Measurements from ENCODE around the gene VPS37D. TPM values are rescaled to one million over a fixed set of nuclear protein-coding genes. Genes with fewer than 3 reads are reported as not detected.

The VPS37D gene
- total and polyA plus RNA-seq, 8 donors, result 0.89 to 10.1 (median 7.8) TPM

GRCh38 chr7:73704640-73705550, 37.3 kb downstream of the VPS37D start:
- Histone ChIP-seq H3K36me3 (peaks cover 0 to 32% of the 10 kb centered on the region in 2 donors), H3K27me3 (peaks cover 0 to 44% of the 10 kb centered on the region in 2 donors), H3K27ac (no peak overlapping the region), H3K4me1 (peaks cover 2 to 9% of the 10 kb centered on the region in 2 donors), H3K4me3 (no peak overlapping the region), H3K9me3 (no peaks in the 10 kb centered on the region)
- ATAC-seq, result peak; percentile 81
- intact Hi-C loops (cut with DNase I), result no loop called here
- DNase-seq, result peak in 1 of 4 donors; percentile 72
- TF ChIP-seq, protein P1, sequence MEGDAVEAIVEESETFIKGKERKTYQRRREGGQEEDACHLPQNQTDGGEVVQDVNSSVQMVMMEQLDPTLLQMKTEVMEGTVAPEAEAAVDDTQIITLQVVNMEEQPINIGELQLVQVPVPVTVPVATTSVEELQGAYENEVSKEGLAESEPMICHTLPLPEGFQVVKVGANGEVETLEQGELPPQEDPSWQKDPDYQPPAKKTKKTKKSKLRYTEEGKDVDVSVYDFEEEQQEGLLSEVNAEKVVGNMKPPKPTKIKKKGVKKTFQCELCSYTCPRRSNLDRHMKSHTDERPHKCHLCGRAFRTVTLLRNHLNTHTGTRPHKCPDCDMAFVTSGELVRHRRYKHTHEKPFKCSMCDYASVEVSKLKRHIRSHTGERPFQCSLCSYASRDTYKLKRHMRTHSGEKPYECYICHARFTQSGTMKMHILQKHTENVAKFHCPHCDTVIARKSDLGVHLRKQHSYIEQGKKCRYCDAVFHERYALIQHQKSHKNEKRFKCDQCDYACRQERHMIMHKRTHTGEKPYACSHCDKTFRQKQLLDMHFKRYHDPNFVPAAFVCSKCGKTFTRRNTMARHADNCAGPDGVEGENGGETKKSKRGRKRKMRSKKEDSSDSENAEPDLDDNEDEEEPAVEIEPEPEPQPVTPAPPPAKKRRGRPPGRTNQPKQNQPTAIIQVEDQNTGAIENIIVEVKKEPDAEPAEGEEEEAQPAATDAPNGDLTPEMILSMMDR (IDR thresholded peaks at IDR 0.05), result no peak

DNA sequence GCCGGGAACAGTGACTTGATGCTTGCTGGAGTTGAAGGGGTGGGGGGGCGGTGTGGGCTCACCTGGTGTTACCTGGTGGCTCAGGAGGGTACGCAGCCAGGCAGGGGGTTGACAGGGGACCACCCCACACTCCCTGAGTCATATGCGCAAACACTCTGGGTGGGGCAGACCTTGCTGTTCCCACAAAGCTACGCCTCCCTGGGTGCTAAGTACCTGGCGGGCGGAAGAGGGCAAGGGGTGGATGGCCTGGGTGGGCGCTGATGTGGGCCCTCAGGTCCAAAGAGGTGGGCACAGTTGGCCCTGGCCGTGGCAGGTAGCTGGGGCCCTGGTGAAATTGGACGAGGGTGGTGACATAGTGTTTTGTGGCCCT, 37.9 kb downstream of the VPS37D start:
- H3K27me3 ChIP-seq, result peaks cover 0 to 44% of the 10 kb centered on the region in 2 donors
- TF ChIP-seq, protein P1 (IDR thresholded peaks at IDR 0.05), result no peak
- ATAC-seq, result no peak
- no peak for DNase-seq
- peaks cover 0 to 25% of the 10 kb centered on the region in 2 donors for H3K36me3 ChIP-seq
- no peak overlapping the region for H3K27ac ChIP-seq
- intact Hi-C loops (cut with DNase I), result no loop called here
- H3K4me3 ChIP-seq, result no peak overlapping the region
- H3K9me3 ChIP-seq, result no peaks in the 10 kb centered on the region
- H3K4me1 ChIP-seq, result peaks cover 2 to 9% of the 10 kb centered on the region in 2 donors

GRCh38 chr7:73706126-73707044, 38.8 kb downstream of the VPS37D start:
- H3K27ac ChIP-seq, result no peak overlapping the region
- H3K4me1 ChIP-seq, result peaks cover 2 to 9% of the 10 kb centered on the region in 2 donors
- H3K4me3 ChIP-seq, result no peak overlapping the region
- TF ChIP-seq, protein P1 (IDR thresholded peaks at IDR 0.05), result no peak
- peaks cover 0 to 46% of the 10 kb centered on the region in 2 donors for H3K27me3 ChIP-seq
- no peaks in the 10 kb centered on the region for H3K9me3 ChIP-seq
- no peak for ATAC-seq
- intact Hi-C loops (cut with DNase I), result no loop called here
- DNase-seq, result no peak
- peaks cover 0 to 19% of the 10 kb centered on the region in 2 donors for H3K36me3 ChIP-seq

- TF ChIP-seq, protein P1 (IDR thresholded peaks at IDR 0.05), result no peak
- DNase-seq, result no peak
- Histone ChIP-seq H3K9me3 (no peaks in the 10 kb centered on the region), H3K27ac (no peak overlapping the region), H3K36me3 (peaks cover 0 to 17% of the 10 kb centered on the region in 2 donors), H3K4me3 (no peak overlapping the region), H3K4me1 (peaks cover 2 to 9% of the 10 kb centered on the region in 2 donors), H3K27me3 (peaks cover 0 to 51% of the 10 kb centered on the region in 2 donors)
- intact Hi-C loops (cut with DNase I), result no loop called here
- ATAC-seq, result no peak
These were observed 39.5 kb downstream of the VPS37D start for GRCh38 chr7:73707045-73707631.
